ENCODE results near the gene PIPOX.
A peak's percentile ranks its signal among the peaks of the same experiment; 100 is the strongest.

PIPOX gene

DNA sequence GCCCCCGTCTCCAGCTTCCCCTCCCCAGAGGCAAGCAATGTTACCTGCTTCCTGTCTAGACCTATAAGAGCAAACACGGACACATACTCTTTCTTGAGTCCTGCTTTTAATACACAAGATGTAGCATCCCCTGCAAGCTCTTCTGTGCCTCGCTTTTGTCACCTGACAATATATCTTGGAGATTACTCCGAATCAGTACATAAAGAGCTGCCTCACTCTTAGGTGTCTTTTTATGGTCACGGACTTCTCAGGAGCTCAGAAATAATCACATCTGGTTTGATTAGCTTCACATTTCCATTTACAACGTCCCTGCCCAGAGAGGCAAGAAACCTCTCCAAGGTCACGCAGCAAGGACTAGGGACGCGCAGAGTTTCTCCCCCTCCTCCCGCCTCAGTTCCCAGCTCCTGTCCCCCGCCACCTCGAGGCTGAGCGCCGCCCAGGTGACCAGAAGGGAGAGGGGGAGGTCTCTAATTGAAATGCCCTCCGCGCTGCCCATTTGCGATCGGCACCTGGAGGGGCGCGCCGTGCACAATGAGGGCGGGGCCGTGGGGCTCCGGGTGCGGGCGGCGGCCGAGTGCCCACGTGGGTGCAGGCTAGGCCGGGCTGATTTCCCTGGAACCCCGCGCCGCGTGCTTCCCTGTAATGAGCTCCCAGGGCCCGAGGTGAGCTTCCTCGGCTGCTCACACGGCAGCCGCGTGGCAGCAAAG, 23.3 kb upstream of the PIPOX start:
- peak; percentile 33 for DNase-seq

DNA sequence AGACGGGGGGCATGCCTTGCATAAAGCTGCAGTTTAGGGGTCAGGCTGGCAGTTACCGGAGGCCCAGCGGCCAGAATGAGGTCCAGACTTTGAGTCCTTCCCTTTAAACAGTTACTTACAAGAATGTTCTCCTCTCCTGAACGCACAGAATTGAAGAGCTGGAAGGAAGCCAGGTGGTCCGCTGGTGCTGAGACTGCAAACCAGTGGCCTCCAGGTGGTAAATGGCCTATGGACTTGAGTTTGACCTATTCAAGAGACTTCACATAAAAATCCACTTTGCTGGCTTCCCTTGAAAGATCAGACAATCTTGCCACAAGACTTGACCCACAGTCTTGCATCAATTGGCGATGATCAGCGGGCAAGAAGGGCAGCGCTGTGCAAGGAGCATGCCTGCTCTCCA, 22.4 kb upstream of the PIPOX start:
- DNase-seq = no peak

DNA sequence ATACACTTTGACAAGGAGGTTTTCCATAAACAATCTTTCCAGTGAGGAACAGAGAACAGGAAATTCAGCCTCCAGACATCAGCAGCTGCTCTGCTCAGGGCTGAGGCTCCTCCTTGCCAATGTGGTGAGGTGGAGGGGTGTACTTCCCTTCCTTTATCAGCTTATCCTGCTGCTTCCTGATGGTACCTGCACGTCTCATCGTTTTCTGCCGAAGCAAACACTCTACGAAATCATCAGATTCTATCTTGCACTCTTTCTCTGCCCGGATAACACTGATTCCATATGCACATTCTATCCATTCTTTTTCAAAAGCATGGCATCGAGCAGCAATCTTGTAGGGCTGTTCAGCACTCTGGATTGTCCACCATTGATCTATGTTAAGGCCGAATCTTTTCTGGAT, 21.7 kb upstream of the PIPOX start:
- DNase-seq = no peak

DNA sequence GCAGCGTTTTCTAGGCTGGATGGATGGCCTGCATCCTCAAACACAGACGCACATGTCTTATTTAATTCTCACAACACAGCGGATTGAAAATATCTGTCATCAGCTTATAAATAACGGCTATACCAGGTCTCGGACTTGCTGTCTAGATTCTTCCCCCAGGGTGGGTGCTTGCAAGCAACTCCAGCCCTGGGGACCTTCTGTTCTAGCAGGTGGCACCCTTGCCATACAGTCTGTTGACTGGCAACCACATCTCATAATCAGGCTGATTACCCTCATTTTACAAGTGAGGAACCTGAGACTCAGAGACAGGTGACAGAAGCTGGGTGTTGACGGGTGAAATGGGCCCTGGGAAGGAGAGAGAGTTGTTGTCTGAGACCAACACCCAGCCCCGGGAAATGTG, 20.9 kb upstream of the PIPOX start:
- no peak for DNase-seq

DNA sequence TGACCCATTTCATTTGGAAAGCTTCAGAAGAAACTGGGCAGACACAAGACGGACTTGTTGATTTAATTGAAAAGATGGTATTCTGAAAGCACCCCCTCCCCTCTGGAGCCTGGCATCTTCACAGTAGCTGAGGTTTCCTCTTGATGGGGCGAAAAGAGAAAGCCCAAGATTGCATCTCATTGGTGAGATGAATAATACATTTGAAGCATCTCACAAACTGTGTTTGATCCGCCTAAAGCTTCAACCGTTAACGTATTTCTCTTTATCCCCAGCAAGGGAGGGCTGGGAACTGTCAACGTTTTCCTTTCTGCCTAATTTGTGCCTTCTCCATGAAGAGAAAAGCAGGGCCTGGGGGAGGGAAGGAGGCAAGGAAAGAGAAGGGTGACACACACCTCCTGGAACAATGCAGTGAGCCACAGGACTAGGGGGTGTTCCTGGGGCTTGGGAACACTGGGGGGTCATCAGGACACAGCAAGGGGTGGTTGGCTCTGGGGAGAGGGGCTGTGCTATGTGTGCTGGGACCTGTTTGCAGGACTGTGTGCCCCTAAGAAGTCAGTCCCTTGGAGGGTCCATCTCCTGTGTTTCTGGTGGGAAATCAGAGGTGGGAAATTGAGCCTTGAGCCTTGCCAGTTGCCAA, 18.5 kb upstream of the PIPOX start:
- DNase-seq = no peak

DNA sequence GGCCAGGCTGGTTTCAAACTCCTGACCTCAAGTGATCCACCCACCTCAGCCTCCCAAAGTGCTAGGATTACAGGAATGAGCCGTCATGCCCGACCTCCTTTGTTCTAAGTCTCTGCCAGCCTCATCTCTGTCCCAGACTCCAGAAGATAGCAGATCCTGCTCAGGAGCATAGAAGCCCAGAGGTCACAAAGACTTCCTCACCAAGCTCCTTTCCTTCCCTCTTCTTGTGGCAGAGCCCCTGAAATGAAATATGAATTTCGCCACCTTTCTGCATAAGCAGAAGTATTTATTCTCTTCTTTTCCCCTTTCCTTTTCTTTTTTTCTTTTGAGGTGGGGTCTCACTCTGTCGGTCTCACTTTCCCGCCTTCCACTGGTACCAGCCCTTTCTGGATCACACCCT, 11.5 kb upstream of the PIPOX start:
- DNase-seq = no peak

DNA sequence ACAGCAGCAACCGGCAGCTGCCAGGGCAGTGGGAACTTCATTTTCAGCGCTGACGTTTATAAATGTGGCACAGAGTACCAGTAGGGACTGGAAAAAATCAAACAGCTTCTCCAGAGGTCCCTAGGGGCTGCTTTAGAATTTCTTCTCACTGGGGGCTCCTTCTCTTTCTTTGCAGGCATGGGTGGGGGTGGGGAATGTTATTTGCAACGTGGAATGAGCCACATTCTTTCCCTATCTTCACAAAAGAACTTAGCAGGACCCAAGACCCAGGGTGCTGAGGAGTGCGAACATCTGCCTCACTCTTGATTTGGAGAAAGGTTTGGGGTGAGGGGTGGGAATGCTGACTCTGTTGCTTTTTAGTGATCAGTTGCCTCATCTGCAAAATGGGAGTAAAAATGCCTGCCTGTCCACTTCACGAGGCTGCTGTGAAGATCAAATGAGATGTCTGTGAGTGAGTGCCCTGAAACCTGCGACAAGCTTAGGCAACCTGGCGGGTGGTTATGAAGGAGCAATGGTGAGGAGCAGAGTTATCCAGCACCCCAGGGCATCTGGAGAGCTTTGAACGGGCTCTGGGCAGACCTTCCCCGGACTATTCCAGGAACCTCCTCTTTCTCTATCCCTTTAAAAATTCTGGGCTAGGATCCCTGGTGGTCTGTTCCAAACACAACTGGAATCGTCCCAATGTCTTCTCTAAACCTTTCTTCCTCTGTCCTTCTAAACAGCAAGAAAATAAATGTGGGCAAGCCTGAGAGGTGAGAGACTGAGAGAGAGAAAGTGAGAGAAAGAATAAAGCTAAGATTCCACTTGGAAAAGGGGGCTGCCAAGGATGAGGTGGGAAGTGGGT, 10.7 kb upstream of the PIPOX start:
- DNase-seq = no peak

DNA sequence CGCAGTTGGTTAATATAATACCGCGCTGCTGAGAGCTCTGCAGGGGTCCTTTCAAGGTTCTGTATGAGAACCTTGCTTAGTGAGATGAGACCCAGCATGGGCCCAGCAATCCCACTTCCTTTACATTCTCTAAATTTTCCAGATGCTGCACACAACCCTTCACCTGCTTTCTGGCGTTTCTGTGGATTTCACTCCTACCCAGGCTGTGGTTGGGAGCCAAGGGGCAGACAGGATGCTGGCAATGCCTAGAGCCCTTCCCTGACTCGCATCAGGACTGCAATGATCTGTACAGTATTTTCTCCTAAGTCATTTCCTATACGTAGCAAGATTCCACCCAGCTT, 10.1 kb upstream of the PIPOX start:
- DNase-seq = no peak

DNA sequence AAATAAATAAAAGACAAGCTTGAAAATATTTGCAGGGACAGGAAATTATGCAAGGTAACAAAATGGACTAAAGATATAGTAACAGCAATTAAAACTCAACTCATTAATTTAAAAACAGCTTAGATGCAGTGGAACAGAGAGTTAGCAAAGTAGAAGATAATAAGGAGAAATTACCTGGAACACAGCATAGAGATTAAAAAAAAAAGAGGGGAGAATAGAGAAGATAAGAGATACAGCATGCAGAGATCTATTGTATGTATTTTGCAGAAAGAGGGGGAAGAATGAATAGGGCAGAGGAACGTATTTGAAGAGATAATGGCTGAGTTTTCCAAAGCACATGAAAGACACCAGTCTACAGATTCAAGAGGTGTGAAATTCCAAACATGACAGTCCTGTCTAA, 8.4 kb upstream of the PIPOX start:
- no peak for DNase-seq

DNA sequence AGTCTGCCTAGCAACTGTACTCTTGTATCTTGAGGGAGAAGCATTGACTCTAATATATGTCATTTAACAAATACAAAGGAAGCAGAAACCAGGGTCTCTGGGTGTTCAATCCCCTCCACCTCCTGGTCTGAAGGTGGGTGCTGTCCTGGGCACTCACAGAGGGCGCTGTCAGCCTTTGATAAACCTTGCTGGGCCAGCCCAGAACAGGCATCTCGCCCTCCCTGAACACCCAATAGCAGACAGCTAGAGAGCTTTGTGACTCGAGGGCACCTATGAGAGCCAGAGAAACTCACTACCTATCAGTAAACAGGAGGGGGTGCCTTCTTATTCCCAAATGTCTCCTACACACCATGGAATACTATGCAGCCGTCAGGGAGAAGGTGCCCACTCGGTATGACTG, 6.4 kb upstream of the PIPOX start:
- no peak for DNase-seq

DNA sequence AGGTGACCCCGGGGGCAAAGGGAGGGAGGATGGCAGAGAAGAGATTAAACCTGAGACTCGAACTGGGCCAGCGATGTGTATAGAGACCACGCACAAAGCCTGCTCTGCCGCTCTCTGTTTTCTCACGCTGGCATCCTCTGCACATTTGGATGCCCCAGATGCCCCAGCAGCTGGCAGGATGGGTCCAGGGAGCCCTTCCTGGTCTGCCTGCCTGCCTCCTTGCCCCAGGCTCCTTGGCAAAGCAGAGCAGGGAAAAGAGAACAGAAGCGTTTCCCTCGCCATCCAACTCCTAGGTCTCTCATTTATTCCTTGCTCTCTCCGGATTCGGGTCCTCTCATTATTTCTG, 5.2 kb upstream of the PIPOX start:
- no peak for DNase-seq

DNA sequence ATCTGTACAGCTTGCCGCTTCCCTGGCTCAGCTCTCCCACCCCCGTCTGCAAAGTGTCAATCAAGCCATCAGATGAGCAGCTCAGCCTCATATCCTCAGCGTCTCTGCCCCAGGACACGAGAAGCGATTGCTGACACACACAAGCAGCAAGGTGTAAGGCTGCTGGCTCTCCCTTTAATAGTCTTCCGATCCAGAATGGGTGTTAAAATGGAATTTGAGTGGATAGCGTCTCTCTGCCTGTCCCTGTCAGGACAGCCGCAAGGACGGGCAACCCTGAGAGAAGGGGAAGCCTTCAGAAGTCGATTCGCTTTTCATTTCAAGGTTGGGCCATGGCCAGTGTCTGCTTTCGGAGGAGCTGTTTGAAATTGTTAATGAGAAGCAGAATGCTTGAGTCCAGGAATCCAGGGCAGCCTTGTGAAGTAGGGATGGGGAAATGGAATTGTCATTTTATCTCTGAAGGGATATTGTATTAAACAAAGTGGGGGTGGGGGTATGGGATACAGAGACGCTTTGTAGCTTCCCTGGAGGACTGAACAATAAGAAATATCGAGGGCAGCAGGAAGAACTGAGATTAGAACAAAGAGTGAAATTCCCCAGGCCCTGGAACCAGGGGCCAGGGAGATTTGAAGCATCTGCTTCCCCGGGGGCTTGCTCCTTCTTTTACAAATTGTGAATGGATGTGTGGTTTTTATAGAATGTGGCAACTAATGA, 4.7 kb upstream of the PIPOX start:
- no peak for DNase-seq

DNA sequence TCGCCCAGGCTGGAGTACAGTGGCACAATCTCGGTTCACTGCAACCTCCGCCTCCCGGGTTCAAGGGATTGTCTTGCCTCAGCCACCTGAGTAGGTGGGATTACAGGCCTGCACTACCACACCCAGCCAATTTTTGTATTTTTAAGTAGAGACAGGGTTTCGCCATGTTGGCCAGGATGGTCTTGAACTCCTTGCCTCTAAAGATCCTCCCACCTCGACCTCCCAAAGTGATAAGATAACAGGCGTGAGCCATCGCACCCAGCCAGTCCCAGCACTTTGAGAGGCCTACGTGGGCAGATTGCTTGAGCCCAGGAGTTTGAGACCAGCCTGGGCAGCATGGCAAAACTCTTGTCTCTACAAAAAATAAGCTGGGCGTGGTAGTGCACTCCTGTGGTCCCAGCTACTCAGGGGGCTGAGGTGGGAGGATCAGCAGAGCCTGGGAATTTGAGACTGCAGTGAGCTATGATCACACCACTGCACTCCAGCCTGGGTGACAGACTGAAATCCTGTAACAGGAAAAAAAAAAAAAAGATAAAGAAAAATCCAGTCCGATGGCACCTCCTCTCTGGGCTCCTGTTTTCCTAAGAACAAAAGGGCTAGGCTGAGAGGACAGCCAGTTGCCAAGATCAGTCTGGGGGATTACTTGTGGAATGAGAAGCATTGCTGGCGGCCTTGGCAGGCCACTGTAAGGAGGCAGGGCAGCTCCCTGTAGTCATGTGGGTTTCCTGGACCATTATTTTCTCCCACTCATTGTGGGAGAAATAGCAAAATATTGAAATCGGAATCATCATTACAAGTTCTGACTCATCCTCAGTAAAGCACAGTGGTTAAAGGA, 3.0 kb upstream of the PIPOX start:
- DNase-seq = no peak

DNA sequence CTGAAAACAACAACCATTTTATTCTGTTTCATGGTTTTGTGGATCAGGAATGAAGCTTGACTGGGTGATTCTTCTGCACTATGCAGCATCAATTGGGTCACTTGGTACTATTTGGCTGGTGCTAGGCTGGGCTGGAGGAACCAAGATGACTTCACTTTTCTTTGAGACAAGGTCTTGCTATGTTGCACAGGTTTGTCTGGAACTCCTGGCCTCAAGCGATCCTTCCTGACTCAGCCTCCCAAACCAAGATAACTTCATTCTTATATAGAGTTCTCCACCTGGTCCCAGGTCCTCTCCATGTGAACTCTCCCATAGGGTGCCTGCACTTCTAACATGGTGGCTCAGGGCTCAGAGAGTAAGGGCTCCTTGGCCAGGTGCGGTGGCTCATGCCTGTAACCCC, 1.9 kb upstream of the PIPOX start:
- DNase-seq = no peak

DNA sequence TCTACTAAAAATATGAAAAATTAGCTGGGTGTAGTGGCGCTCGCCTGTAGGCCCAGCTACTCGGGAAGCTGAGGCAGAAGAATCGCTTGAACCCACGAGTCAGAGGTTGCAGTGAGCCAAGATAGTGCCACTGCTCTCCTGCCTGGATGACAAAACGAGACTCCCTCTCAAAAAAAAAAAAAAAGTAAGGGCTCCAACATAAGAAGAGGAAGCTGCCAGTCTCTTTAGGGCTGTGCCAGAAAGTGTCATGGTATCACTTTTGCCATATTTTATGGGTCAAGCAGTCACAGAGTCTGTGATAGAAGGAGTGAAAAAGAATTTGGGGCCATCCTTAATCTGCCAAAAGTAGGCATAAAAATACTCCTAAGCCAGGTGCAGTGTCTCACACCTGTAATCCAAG, 1.4 kb upstream of the PIPOX start:
- no peak for DNase-seq

DNA sequence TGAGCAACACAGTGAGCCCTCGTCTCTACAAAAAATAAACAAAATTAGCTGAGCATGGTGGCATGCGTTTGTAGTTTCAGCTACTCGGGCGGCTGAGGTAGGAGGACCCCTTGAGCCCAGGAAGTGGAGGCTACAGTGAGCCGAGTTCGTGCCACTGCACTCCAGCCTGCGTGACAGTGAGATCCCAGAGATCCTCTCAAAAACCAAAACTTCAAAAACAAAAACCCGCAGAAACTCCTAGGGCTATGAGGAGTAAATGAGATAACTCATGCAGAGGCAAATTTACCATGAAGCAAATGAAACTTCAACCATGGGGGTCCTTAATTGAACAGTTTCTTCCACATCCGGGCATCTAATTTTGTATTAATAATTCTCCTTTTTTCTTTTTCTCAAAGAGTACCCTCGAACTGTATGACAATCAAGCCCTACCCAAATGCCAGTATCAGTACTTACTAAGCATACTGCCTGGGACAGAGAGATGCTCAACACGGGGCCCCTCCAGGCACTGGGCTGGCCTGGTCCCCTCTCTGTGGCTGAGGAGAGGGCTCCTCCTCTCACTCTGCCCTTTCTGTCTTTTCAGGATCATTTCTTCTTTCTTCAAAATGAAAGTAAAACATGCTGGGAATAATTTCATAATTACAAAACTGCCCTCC, 789 bp upstream of the PIPOX start:
- no peak for DNase-seq

DNA sequence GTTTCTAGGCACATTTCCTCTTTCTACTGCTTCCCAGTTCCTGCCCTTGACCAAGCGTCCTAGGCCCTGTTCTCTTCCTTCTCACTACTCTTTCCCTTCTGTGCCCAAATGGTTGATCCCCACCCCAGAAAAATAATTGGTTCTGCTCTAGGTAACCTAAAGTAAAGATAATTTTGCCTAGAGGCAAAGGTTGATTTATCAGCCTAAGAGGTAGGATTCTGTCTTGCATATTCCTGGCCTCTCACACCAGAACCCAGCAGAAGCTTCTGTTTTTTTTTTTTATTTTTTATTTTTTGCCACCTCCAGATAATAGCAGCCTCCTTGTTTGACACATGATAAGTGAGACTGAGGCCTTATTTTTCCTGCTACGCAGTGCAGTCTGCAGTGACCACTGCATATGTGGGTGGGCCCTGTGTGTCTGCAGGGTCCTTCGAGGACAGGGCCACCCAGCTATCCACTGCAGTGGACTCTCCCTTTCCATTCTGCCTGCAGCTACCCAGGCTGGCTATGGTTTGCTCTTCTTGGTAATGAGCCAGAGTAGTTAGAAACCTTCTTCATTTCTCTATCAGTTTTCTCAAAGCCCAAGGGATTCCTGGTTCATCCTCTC, 701 bp downstream of the PIPOX start:
- no peak for DNase-seq

DNA sequence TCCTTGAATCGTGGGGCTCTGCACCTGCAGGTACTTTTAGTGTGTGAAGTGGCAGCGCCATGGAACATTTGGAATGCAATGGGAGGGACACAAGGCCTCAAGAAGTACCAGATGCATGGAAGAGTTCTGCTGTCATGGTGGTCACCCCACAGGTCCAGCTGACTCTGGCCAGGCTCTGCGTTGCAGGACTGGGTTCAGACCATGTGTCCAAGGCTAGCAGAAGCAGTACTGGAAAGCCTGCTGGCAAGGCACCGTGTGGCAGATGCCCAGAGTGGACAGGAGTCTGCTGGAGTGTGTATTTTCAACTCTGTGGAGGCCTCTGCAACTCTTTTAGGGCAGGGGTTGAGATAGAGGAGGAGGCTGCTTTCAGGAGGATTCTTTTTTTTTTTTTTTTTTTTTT, 2.1 kb downstream of the PIPOX start:
- no peak for DNase-seq

DNA sequence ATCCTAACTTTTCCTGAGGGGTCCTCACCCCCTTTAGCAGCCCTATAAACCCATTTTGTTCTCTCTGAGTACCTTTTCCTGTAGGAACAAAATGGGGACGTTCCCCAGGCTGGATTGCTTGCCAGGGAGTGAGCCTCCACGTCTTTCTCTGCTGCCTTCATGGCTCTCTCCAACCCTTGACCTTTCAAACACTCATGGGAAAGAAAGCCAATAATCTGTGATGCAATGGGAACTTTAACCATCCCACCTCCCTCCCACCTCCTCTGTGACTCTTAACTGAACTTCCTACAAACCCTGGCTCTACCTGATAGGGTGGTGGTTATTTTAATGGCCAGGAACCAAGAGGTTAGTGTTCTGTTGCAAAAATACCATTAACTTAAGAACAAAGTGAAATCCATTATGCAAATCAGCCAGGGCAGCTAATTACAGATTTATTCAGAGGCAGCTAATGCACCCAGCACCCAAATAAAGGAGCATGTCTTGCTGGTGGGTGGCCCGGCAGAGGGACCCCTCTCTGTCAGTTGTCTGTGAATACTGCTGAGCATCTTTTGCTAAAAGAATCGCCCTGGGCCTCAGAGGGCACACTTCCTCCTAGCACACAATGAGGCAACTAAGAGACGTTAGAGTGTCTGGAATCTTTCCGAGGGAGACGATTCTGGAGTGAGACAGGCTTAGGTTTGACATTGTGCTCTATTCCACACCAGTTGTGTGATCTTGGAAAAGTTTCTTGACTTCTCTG, 3.0 kb downstream of the PIPOX start:
- DNase-seq = no peak

DNA sequence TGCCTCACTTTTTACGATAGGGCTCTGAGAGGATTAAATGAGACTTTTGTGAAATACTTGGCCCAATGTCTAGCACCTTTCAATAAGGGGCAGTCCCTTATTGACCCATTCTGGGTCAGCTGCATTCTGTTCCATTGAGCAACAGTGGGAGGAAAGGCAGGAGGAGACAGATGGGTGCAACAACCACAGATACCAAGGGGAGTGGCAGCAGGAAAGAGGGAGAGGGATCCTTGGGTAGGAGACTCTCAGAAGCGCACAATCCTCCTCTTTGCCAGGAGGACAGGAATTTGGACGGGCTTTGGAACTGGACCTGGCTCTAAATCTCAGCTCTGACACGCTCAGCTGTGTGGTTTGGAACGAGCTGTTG, 3.5 kb downstream of the PIPOX start:
- DNase-seq = no peak
